ENCODE data around the gene ZCCHC14. TPM values are rescaled to one million over a fixed set of nuclear protein-coding genes. Genes with fewer than 3 reads are reported as not detected.

Gene ZCCHC14
- polyA plus RNA-seq, 1 donor (not counting 4 experiments of a cell fraction or from before 2014, with no cell fraction given): 3.6 TPM

- Histone ChIP-seq H3K4me1 (ENCODE audit: control insufficient read depth, extremely low read depth, insufficient read depth, low read length) (no peaks in the 10 kb centered on the region), H3K4me3 (ENCODE audit: control insufficient read depth in 2 of 3, extremely low read depth in 1 of 3, insufficient read depth in 2 of 3, low read depth in 1 of 3, low read length in 3 of 3) (no peak overlapping the region), H2AFZ (ENCODE audit: control insufficient read depth, low read length) (no peak overlapping the region), H3K27ac (ENCODE audit: control insufficient read depth, insufficient read depth, low read length) (no peak overlapping the region), H3K4me2 (ENCODE audit: control insufficient read depth, extremely low read depth, insufficient read depth, low read depth, low read length) (no peak overlapping the region), H3K79me2 (ENCODE audit: control insufficient read depth, insufficient read depth, low read length) (peaks cover 82% of the 10 kb centered on the region), H3K27me3 (ENCODE audit: control insufficient read depth, extremely low read depth, insufficient read depth, low read length) (no peaks in the 10 kb centered on the region), H3K9me1 (ENCODE audit: control insufficient read depth, extremely low read depth, insufficient read depth, low read length) (peaks cover 2% of the 10 kb centered on the region), H3K9ac (ENCODE audit: control insufficient read depth, extremely low read depth, insufficient read depth, low read length) (no peak overlapping the region), H4K20me1 (ENCODE audit: control insufficient read depth, extremely low read depth, insufficient read depth, low read length) (peaks cover 17% of the 10 kb centered on the region), H3K9me3 (ENCODE audit: control insufficient read depth, low read depth, low read length) (no peaks in the 10 kb centered on the region), H3K36me3 (ENCODE audit: control insufficient read depth in 2 of 2, extremely low read depth in 1 of 2, insufficient read depth in 2 of 2, low read length in 2 of 2) (peaks cover 16 to 22% of the 10 kb centered on the region in 2 experiments)
- TF ChIP-seq EZH2 (IDR thresholded peaks at IDR 0.05; ENCODE audit: low read length) (no peak), CTCF (optimal IDR thresholded peaks at IDR 0.05 in 1 of 3, IDR thresholded peaks at IDR 0.05 in 1 of 3, conservative IDR thresholded peaks at IDR 0.05 in 1 of 3; ENCODE audit: extremely low read depth in 1 of 3, insufficient read depth in 2 of 3, low read length in 3 of 3) (no peak)
- dilution Hi-C loops (cut with MboI; ENCODE audit: extremely low pct_ligation_motif_present, low sequenced_read_pairs): no loop called here
- FAIRE-seq (no peak), DNase-seq (ENCODE audit: low read depth, low spot score) (no peak)
Measured at GRCh38 chr16:87368029-87368770, 124.6 kb downstream of the ZCCHC14 start.

GRCh38 chr16:87367529-87367928 is 125.3 kb downstream of the ZCCHC14 start:
- H3K36me3 ChIP-seq (ENCODE audit: control insufficient read depth in 2 of 2, extremely low read depth in 1 of 2, insufficient read depth in 2 of 2, low read length in 2 of 2): peaks cover 18 to 22% of the 10 kb centered on the region in 2 experiments
- H3K27ac ChIP-seq (ENCODE audit: control insufficient read depth, insufficient read depth, low read length): no peak overlapping the region
- no peaks in the 10 kb centered on the region for H3K9me3 ChIP-seq (ENCODE audit: control insufficient read depth, low read depth, low read length)
- H3K9me1 ChIP-seq (ENCODE audit: control insufficient read depth, extremely low read depth, insufficient read depth, low read length): peaks cover 2% of the 10 kb centered on the region
- peaks cover 19% of the 10 kb centered on the region for H4K20me1 ChIP-seq (ENCODE audit: control insufficient read depth, extremely low read depth, insufficient read depth, low read length)
- no peaks in the 10 kb centered on the region for H3K4me1 ChIP-seq (ENCODE audit: control insufficient read depth, extremely low read depth, insufficient read depth, low read length)
- peaks cover 79% of the 10 kb centered on the region for H3K79me2 ChIP-seq (ENCODE audit: control insufficient read depth, insufficient read depth, low read length)
- no peak for DNase-seq (ENCODE audit: low read depth, low spot score)
- H3K4me2 ChIP-seq (ENCODE audit: control insufficient read depth, extremely low read depth, insufficient read depth, low read depth, low read length): no peak overlapping the region
- dilution Hi-C loops (cut with MboI; ENCODE audit: extremely low pct_ligation_motif_present, low sequenced_read_pairs): no loop called here
- no peaks in the 10 kb centered on the region for H3K27me3 ChIP-seq (ENCODE audit: control insufficient read depth, extremely low read depth, insufficient read depth, low read length)
- no peak overlapping the region for H3K9ac ChIP-seq (ENCODE audit: control insufficient read depth, extremely low read depth, insufficient read depth, low read length)
- no peak overlapping the region for H2AFZ ChIP-seq (ENCODE audit: control insufficient read depth, low read length)
- TF ChIP-seq CTCF (optimal IDR thresholded peaks at IDR 0.05 in 1 of 3, IDR thresholded peaks at IDR 0.05 in 1 of 3, conservative IDR thresholded peaks at IDR 0.05 in 1 of 3; ENCODE audit: extremely low read depth in 1 of 3, insufficient read depth in 2 of 3, low read length in 3 of 3): no peak
- no peak for TF ChIP-seq EZH2 (IDR thresholded peaks at IDR 0.05; ENCODE audit: low read length)
- H3K4me3 ChIP-seq (ENCODE audit: control insufficient read depth in 2 of 3, extremely low read depth in 1 of 3, insufficient read depth in 2 of 3, low read depth in 1 of 3, low read length in 3 of 3): no peak overlapping the region
- no peak for FAIRE-seq

Data from keratinocyte (primary cell).